Calu3 (cell line): ENCODE measurements around the gene COL15A1. TPM values are rescaled to one million over a fixed set of nuclear protein-coding genes. Genes with fewer than 3 reads are reported as not detected.
"Not testable (repeated sequence)": the region's sequence is repeated elsewhere in the genome, so short reads cannot be mapped to it uniquely, and the experiment has no call there.

ENCODE experiments used
- BruUV-seq: library from RNA; stranded (reverse); fragments of 400-500 nt; replicated peaks from 2 replicates; lab custom pipeline; 2021; lab: Mats Ljungman, UMichigan
- CTCF ChIA-PET: fragments of 300-600 bp; sonication (Branson Sonifier 250); formaldehyde crosslinking; loops from one replicate; lab custom pipeline; 2022; ENCODE audit warnings: antibody characterized with exemption; lab: Charles Lee
- DNase-seq: peaks from one replicate; pipeline ENCODE4 v3.0.0; 2022
- H3K27ac Mint-ChIP-seq: one replicate; pipeline ENCODE4 v1.8.0; 2022; ENCODE audit warnings: mixed read lengths; ENCODE audit not compliant: unreplicated experiment
- H3K27me3 Mint-ChIP-seq: one replicate; pipeline ENCODE4 v1.8.0; 2022; ENCODE audit warnings: mixed read lengths; ENCODE audit not compliant: unreplicated experiment
- H3K36me3 Mint-ChIP-seq: one replicate; pipeline ENCODE4 v1.8.0; 2022; ENCODE audit warnings: mild to moderate bottlenecking, moderate library complexity, mixed read lengths; ENCODE audit not compliant: insufficient read depth, unreplicated experiment
- H3K4me1 Mint-ChIP-seq: one replicate; pipeline ENCODE4 v1.8.0; 2022; ENCODE audit warnings: mild to moderate bottlenecking, low read depth, mixed read lengths; ENCODE audit not compliant: unreplicated experiment
- H3K4me3 Mint-ChIP-seq: one replicate; pipeline ENCODE4 v1.8.0; 2022; ENCODE audit warnings: mild to moderate bottlenecking, low read depth, moderate library complexity, mixed read lengths; ENCODE audit not compliant: unreplicated experiment
- H3K9me3 Mint-ChIP-seq: one replicate; pipeline ENCODE4 v1.8.0; 2022; ENCODE audit warnings: low read depth, mixed read lengths; ENCODE audit not compliant: unreplicated experiment
- CTCF ChIP-seq: fragments of 200-600 bp; IDR thresholded peaks from one replicate; pipeline ENCODE4 v1.8.0; 2022; ENCODE audit warnings: antibody characterized with exemption; ENCODE audit not compliant: unreplicated experiment
- intact Hi-C: fragments of 100-400 bp; cut with micrococcal nuclease; formaldehyde crosslinking; loops from one replicate; pipeline ENCODE4 v1.10.0; 2022; ENCODE audit not compliant: unreplicated experiment
- total RNA-seq: library from RNA; stranded (reverse); gene quantifications from 2 replicates; pipeline ENCODE4 v1.2.3, GENCODE V29; 2022

Gene COL15A1
- total RNA-seq, 1 experiment from 2014 or later = not detected

- CTCF ChIA-PET = no interaction called here
- no peak for TF ChIP-seq CTCF
- Mint-ChIP-seq H3K27ac (no peak overlapping the region), H3K36me3 (no peaks in the 10 kb centered on the region), H3K4me3 (no peak overlapping the region), H3K9me3 (peaks cover 2% of the 10 kb centered on the region), H3K27me3 (peaks cover 54% of the 10 kb centered on the region), H3K4me1 (no peaks in the 10 kb centered on the region)
- intact Hi-C loops = no loop called here
- no peak for DNase-seq
- BruUV-seq = no TSS peak
Measured at GRCh38 chr9:98897745-98898144, 46.0 kb upstream of the COL15A1 start.

- no peak for TF ChIP-seq CTCF
- Mint-ChIP-seq H3K27ac (no peak overlapping the region), H3K4me3 (no peak overlapping the region), H3K9me3 (peaks cover 2% of the 10 kb centered on the region), H3K4me1 (no peaks in the 10 kb centered on the region), H3K27me3 (peaks cover 58% of the 10 kb centered on the region), H3K36me3 (no peaks in the 10 kb centered on the region)
- CTCF ChIA-PET = no interaction called here
- DNase-seq = no peak
- intact Hi-C loops = no loop called here
- BruUV-seq = no TSS peak
Measured at GRCh38 chr9:98899408-98900056, 44.2 kb upstream of the COL15A1 start.

- Mint-ChIP-seq H3K36me3 (no peaks in the 10 kb centered on the region), H3K27ac (no peak overlapping the region), H3K9me3 (peaks cover 2% of the 10 kb centered on the region), H3K27me3 (peaks cover 55% of the 10 kb centered on the region), H3K4me1 (no peaks in the 10 kb centered on the region), H3K4me3 (no peak overlapping the region)
- no peak for TF ChIP-seq CTCF
- CTCF ChIA-PET = no interaction called here
- DNase-seq = no peak
- BruUV-seq = no TSS peak
- intact Hi-C loops = no loop called here
Measured at GRCh38 chr9:98900244-98900643, 43.5 kb upstream of the COL15A1 start.

- no peak for DNase-seq
- TF ChIP-seq CTCF = no peak
- H3K27me3 Mint-ChIP-seq = peaks cover 50% of the 10 kb centered on the region
- no peaks in the 10 kb centered on the region for H3K36me3 Mint-ChIP-seq
- H3K4me1 Mint-ChIP-seq = no peaks in the 10 kb centered on the region
- intact Hi-C loops = no loop called here
- CTCF ChIA-PET = no interaction called here
- no TSS peak for BruUV-seq
- H3K27ac Mint-ChIP-seq = no peak overlapping the region
- no peak overlapping the region for H3K4me3 Mint-ChIP-seq
- H3K9me3 Mint-ChIP-seq = peaks cover under 1% of the 10 kb centered on the region
Measured at GRCh38 chr9:98900725-98901124, 43.0 kb upstream of the COL15A1 start.

- BruUV-seq, DNase-seq, H3K36me3 Mint-ChIP-seq, intact Hi-C loops, H3K9me3 Mint-ChIP-seq, H3K4me3 Mint-ChIP-seq, H3K27ac Mint-ChIP-seq, CTCF ChIA-PET, H3K4me1 Mint-ChIP-seq: not testable (repeated sequence)
- H3K27me3 Mint-ChIP-seq = peaks cover 56% of the 10 kb centered on the region
Measured at GRCh38 chr9:98901843-98902242, 41.9 kb upstream of the COL15A1 start.
